ENCODE data around the gene MORN3. TPM values are rescaled to one million over a fixed set of nuclear protein-coding genes. Genes with fewer than 3 reads are reported as not detected.

Gene MORN3
- total RNA-seq, 1 donor from 2014 or later, result 1.2 TPM

DNA sequence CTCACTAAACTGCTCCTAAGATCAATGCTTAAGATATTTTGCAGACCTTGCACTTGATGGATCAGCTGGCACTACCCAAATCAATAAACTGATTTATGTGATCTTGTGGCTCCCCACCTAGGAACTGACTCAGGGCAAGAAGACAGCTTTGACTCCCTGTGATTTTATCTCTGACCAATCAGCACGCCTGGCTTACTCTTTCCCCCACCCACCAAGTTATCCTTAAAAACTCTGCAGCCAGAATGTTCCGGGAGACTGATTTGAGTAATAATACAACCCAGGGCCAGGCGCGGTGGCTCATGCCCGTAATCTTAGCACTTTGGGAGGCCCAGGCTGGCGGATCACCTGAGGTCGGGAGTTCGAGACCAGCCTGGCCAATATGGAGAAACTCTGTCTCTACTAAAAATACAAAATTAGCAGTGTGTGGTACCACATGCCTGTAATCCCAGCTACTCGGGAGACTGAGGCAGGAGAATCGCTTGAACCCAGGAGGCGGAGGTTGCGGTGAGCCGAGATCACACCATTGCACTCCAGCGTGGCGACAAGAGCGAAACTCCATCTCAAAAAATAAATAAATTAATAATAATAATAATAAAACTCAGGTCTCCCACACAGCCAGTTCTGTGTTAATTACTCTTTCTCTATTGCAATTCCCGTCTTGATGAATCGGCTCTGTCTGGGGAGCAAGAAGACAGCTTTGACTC, 12.0 kb downstream of the MORN3 start:
- Mint-ChIP-seq H3K27ac (ENCODE audit: unreplicated experiment) (no peak overlapping the region), H3K9me3 (ENCODE audit: unreplicated experiment) (peaks cover 3% of the 10 kb centered on the region), H3K27me3 (ENCODE audit: unreplicated experiment) (peaks cover 2% of the 10 kb centered on the region), H3K4me3 (ENCODE audit: unreplicated experiment) (no peak overlapping the region), H3K4me1 (ENCODE audit: low read depth, unreplicated experiment) (peaks cover 7% of the 10 kb centered on the region), H3K36me3 (ENCODE audit: unreplicated experiment) (no peaks in the 10 kb centered on the region)
- no peak for DNase-seq
- TF ChIP-seq, protein P1, sequence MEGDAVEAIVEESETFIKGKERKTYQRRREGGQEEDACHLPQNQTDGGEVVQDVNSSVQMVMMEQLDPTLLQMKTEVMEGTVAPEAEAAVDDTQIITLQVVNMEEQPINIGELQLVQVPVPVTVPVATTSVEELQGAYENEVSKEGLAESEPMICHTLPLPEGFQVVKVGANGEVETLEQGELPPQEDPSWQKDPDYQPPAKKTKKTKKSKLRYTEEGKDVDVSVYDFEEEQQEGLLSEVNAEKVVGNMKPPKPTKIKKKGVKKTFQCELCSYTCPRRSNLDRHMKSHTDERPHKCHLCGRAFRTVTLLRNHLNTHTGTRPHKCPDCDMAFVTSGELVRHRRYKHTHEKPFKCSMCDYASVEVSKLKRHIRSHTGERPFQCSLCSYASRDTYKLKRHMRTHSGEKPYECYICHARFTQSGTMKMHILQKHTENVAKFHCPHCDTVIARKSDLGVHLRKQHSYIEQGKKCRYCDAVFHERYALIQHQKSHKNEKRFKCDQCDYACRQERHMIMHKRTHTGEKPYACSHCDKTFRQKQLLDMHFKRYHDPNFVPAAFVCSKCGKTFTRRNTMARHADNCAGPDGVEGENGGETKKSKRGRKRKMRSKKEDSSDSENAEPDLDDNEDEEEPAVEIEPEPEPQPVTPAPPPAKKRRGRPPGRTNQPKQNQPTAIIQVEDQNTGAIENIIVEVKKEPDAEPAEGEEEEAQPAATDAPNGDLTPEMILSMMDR (IDR thresholded peaks at IDR 0.05; ENCODE audit: partially characterized antibody, unreplicated experiment), result no peak

DNA sequence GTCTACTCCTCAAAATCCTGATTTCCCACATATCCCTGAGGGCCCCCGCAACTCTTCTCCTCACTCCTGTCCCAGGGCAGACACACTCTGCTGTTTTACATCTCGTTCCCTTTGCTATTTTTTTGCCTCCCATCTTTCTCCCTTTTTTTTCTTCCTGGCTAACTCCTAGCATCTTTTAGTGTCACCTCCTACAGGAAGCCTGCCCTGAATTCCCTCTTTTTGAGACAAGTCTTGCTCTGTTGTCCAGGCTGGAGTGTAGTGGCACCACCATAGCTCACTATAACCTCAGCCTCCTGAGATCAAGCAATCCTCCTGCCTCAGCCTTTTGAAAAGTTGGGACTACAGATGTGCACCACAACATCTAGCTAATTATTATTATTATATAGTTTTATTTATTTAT, 13.3 kb downstream of the MORN3 start:
- Mint-ChIP-seq H3K4me1 (ENCODE audit: low read depth, unreplicated experiment) (peaks cover 7% of the 10 kb centered on the region), H3K27me3 (ENCODE audit: unreplicated experiment) (peaks cover 2% of the 10 kb centered on the region), H3K4me3 (ENCODE audit: unreplicated experiment) (no peak overlapping the region), H3K9me3 (ENCODE audit: unreplicated experiment) (peaks cover 3% of the 10 kb centered on the region), H3K36me3 (ENCODE audit: unreplicated experiment) (no peaks in the 10 kb centered on the region), H3K27ac (ENCODE audit: unreplicated experiment) (no peak overlapping the region)
- TF ChIP-seq, protein P1 (IDR thresholded peaks at IDR 0.05; ENCODE audit: partially characterized antibody, unreplicated experiment), result no peak
- DNase-seq, result no peak

DNA sequence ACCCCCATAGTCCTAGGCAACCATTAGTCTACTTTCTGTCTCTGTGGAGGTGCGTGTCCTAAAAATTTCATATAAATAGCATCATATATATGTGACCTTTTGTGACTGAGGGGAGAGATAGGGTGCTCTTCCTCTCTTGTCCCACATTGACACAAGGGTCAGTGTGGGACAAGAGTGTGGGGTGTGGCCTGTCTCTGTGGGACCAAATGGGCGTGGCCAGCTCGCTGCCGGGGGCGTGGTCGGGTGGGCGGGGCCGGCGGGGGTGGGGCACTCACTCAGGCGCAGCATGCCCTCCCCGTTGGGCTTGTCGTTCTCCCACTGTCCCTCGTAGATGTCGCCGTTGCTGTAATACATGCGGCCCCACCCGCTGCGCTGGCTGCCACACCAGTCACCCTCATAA, 15.5 kb downstream of the MORN3 start:
- DNase-seq, result no peak
- Mint-ChIP-seq H3K4me1 (ENCODE audit: low read depth, unreplicated experiment) (peaks cover 4% of the 10 kb centered on the region), H3K4me3 (ENCODE audit: unreplicated experiment) (no peak overlapping the region), H3K9me3 (ENCODE audit: unreplicated experiment) (peaks cover 3% of the 10 kb centered on the region), H3K27me3 (ENCODE audit: unreplicated experiment) (peaks cover under 1% of the 10 kb centered on the region), H3K36me3 (ENCODE audit: unreplicated experiment) (no peaks in the 10 kb centered on the region), H3K27ac (ENCODE audit: unreplicated experiment) (no peak overlapping the region)
- TF ChIP-seq, protein P1 (IDR thresholded peaks at IDR 0.05; ENCODE audit: partially characterized antibody, unreplicated experiment), result no peak

DNA sequence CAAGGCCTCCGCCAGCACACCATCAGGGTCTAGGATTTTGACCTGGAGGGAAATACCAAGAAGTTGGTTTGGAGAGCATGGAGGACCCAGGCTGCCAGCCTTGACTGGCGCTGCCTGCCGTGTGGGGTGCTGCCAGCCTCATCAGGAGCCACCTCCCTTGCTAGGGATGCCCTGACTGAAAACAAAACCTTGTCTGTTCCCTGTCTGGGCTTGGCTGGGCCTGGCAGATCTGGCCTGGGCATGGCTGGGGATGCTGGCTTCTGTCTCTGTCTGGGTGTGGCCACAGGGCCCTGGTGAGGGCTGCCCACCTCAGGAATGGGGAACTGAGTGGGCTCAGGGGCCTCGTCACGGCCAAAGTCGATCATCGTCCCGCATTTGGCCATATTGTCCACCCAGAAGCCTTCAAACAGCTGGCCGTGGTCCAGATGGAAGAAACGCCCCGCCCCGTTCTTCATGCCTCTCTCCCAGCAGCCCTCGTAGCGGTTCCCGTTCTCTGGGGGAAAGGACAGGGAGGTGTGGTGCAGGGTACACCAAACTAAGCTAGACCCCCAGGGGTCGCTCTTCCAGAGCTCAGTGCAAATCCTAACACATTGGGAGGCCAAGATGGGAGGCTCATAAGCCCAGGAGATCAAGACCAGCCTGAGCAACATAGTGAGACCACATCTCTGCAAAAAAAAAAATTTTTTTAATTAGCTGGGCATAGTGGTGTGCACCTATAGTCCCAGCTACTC, 16.5 kb downstream of the MORN3 start:
- Mint-ChIP-seq H3K4me3 (ENCODE audit: unreplicated experiment) (no peak overlapping the region), H3K4me1 (ENCODE audit: low read depth, unreplicated experiment) (no peaks in the 10 kb centered on the region), H3K27ac (ENCODE audit: unreplicated experiment) (no peak overlapping the region), H3K36me3 (ENCODE audit: unreplicated experiment) (no peaks in the 10 kb centered on the region), H3K9me3 (ENCODE audit: unreplicated experiment) (peaks cover 3% of the 10 kb centered on the region), H3K27me3 (ENCODE audit: unreplicated experiment) (peaks cover 2% of the 10 kb centered on the region)
- TF ChIP-seq, protein P1 (IDR thresholded peaks at IDR 0.05; ENCODE audit: partially characterized antibody, unreplicated experiment), result no peak
- peak; percentile 31 for DNase-seq

DNA sequence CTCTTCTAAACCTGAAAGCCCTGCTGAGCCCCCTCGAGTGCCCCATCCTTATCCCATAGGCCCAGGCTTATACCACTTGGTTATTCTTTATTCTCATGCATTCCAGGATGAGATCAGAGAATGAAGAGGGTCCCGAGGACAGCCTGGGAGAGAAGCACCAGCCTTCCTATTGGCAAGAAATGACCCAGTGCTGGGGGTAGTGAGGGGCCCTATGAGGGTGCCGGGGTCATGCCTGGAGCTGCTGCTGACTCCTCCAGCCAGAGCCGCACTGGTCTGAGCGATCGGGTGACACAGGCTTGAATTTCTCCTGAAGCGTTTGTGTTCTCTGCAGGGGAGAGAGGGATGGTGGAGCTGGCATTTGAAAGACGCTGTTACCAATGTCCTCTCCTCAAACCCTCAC, 18.1 kb downstream of the MORN3 start:
- Mint-ChIP-seq H3K4me3 (ENCODE audit: unreplicated experiment) (no peak overlapping the region), H3K9me3 (ENCODE audit: unreplicated experiment) (peaks cover 3% of the 10 kb centered on the region), H3K27me3 (ENCODE audit: unreplicated experiment) (peaks cover 2% of the 10 kb centered on the region), H3K27ac (ENCODE audit: unreplicated experiment) (no peak overlapping the region), H3K4me1 (ENCODE audit: low read depth, unreplicated experiment) (no peaks in the 10 kb centered on the region), H3K36me3 (ENCODE audit: unreplicated experiment) (no peaks in the 10 kb centered on the region)
- no peak for DNase-seq
- TF ChIP-seq, protein P1 (IDR thresholded peaks at IDR 0.05; ENCODE audit: partially characterized antibody, unreplicated experiment), result no peak
